Stimulated activated CD4-positive, alpha-beta T cell treated with anti-CD3 and anti-CD28 coated beads, Interleukin-1b, Interleukin-23, amount 100 ng/mL, for 48 hours (primary cell): ENCODE measurements around the gene KIAA0930.
"Not testable (repeated sequence)": the region's sequence is repeated elsewhere in the genome, so short reads cannot be mapped to it uniquely, and the experiment has no call there.

Experiments used
- DNase-seq: peaks from one replicate; pipeline ENCODE4 v3.0.0-alpha.2; 2020

KIAA0930 gene

DNA sequence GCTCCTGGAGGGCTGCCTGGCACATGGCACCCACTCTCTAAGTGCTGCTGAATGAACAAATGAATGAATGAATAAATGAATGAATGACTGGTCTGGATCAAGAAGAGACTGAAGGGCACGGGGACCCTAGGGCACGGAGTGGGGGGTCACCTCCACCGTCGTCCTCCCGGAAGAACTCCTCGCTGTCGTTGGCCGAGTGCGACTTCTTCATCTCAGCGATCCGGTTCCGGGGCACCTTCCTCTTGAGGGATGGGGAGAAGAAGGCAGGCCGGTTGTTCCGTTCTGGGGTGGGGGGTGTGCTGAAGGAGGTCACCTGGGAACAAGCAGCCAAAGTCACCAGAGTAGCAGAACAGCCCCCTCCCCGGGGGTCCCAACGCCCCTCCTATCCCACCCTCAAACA, 41.0 kb downstream of the KIAA0930 start:
- DNase-seq = no peak

DNA sequence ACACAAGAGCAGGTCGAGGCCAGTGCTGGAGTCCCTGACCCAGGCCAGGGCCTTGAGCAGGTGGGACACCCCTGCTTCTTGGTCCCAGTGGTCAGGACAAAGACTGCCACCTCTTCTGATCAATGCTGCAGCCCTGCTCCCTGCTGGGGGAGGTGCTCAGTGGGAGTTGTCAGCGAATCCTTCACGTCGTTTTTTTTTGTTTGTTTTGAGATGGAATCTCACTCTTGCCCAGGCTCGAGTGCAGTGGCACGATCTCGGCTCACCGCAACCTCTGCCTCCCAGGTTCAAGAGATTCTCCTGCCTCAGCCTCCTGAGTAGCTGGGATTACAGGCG, 42.3 kb downstream of the KIAA0930 start:
- DNase-seq = no peak

DNA sequence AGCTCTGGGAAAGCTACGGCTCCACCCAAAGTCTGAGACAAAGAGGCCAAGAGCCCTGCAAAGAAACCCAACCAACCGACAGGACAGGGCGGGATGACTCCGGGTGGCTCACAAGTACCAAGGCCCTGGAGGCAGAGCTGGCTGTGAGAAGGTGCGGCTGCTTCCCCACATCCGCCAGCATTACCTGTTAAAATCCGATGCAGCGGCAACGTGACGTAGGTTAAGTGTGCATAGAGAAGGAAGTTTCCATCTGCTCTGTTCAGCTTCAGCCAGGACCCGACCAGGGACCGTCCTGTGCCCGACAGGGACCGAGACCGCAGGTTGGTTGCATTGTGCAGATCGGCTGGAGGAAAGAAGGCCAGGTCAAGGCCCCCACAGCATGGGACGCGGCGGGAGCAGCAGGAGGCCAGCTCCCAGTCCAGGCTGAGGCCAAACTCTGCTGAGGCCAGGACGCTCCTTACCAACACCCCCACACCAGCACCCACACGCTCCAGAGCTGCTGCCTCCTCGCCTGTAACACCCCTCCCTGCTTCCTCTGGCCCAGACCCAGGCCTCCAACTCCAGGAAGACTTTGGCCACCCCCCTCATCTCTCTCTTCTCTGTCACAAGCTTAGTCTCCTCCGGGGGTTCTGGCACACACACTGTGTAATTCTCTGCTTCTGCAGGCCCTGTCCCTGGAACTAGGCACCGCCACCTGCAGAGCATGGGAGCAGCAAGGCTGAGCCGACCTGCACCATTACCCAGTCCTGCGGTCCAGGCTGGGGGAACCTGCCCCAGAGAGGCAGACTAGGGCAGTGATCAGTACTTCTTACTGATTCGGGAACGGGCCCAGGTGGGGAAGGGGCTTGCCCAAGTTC, 42.9 kb downstream of the KIAA0930 start:
- DNase-seq = no peak

DNA sequence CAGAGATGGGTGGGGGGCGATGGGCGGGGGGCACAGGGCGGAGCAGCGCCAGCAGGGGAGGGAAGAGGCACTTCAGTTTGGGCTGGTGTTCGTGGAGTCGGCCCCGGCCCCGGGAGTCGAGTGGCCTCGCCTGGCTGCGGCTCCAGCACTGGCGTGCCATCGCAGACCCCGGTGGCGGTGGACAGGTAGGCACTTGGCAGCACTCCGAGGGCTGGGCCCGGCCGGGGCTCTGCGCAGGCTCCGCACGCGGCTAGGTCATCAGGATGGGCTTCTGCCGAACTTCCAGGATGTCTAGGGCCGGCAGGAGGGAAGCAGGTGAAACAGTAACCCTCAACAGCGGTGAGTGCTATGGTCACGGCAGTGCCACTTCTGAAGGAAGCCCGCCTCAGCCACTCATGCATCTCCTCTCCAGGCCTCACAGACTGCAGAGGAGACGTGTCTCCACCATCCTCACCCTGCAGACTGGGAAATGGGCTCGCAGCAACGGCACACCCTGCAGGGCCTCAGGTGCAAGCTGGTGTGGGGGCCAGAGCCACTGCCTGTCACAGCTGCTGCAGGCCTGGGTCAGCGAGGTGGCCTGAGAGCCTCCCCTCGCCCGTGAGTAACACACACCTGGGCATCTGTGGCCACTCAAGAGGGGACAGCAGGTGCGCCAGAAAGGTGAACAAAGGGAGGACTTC, 43.6 kb downstream of the KIAA0930 start:
- DNase-seq = no peak

DNA sequence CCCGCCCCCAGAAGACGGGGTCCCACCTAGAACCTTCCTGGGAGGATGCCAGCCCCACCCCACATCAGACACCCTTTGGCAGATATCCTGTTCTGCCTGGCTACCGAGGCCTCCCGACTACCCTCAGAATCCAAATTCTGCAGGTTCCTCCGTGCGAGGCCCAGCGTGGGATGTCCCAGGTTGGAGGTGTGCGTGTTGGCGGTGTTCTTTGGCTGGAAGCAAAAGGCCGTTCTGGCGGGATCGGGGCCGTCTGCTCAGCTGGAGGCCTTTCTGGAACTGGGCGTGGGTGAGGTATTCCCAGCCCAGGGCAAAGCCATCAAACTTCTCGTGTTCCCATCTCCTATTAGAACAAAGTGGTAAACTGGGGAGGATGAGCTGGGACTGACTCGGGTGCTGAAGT, 44.4 kb downstream of the KIAA0930 start:
- DNase-seq = no peak

DNA sequence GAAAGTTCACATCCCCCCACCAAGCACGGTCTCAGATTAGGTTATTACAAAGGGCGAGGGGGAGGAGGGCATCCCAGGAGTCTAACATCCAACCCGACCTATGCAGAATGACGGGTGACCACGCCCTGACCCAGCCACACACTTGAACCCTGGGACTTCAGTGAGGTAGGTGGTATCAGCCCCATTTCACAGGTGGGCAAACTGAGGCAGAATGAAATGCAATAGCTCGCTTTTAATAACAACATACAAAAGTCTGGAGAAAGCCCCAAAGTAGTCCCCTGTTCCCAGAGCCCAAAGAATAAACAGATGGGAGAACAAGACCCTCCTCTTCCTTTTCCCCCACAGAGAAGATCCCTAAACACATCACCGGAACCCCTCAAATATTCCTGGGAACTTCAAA, 45.1 kb downstream of the KIAA0930 start:
- DNase-seq = no peak

DNA sequence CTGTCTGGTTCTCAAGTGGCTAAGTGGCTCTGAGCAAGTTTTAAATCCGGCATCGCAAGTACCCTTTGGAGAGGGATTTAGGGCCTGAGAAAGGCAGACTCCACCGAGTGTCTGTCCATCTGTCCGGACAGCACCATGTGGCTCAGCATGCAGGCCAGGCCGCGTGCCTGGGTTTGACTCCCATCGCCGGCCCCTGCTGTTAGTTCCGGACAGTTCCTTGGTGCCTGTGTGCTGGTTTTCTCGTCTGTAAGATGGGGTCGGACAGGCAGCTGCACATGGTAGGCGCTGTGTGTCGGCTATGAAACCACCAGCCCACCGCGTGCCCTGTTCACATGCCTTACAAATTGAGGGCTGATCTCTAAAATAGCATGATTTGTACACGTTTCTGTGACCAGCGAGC, 46.0 kb downstream of the KIAA0930 start:
- no peak for DNase-seq

DNA sequence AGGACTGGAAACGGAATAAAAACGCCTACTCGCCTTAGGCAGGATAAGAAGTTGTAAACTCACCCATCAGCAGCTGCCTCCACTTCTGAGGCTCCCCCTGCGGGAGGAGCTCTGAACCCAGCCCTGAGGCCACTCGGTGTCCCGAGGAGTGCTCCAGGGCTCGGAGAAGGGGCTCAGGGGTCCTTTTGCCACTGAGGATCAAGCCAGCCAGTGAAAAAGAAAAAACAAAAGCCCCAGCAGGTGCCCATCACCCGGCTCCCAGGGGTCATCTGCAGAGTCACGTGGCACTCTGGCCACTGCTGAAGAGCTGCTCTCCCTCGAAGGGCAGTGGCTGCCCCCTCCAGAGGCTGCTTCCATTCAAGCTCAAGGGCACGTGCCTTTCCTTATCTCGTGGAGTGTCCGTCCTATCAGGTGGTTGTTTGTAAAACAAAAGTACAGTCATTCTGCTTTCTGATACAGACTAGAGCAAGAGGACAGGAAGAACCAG, 48.0 kb downstream of the KIAA0930 start:
- no peak for DNase-seq

DNA sequence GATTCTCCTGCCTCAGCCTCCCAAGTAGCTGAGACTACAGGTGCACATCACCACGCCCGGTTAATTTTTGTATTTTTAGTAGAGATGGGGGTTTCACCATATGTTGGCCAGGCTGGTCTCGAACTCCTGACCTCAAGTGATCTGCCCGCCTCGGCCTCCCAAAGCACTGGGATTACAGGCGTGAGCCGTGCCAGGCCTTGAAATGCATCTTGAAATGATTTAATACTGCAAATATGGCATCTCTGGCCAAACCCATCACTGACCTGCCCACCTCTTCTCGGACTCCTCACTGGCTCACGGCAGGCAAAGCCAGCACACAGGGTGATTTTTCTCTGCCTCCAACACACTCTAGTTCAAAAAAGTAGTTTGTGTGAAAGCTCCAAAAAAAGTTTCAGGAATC, 48.9 kb downstream of the KIAA0930 start:
- not testable (repeated sequence) for DNase-seq

DNA sequence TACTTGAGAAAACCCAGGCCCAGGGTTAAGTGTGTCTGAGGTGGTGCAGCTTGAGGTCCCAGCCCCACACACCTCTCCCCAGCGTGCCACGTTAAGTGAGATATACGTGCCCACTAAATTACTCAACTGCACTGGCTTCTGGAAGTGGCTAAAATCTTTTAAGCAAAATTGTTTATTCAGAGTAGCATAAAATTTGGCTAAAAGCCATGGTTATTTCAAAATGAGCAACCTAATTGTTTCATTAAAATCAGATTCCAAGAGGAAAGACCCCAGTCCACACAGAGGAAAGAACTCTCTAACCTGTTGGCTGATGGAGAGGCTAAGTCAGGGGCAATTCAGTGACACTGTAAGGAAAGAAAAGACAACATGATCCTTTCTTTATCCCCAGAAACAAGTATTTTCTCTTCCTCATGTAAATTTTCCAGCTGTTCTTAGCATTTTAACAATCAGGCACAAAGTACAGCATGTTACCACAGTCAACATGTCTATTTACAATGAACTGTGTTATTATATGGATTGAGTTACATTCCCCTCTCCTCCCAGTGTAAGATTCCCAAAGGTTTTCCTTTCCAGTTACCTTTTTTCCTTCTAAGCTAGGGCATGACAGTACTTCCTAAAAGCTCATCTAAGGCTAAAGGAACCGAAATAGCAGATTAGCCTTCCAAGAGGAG, 50.4 kb downstream of the KIAA0930 start:
- DNase-seq = no peak

DNA sequence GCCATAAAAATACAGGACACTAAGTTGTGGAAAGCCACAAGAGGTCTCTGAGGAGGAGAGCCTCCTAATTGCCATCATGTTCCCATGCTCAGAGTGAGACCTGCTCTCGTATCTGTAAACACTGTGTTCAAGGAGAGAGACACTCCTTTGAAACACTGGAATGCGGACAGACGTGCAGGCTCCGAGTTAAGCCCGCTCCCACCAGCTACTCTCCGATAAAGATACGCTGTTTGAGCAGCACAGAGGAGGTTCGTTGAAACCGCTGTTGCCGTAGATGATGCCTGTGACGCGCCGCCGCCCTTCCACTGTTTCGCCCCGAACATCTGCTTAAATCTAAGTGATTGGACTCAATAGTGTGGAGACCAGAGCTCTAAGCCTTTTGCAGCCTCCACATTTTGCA, 51.9 kb downstream of the KIAA0930 start:
- no peak for DNase-seq

DNA sequence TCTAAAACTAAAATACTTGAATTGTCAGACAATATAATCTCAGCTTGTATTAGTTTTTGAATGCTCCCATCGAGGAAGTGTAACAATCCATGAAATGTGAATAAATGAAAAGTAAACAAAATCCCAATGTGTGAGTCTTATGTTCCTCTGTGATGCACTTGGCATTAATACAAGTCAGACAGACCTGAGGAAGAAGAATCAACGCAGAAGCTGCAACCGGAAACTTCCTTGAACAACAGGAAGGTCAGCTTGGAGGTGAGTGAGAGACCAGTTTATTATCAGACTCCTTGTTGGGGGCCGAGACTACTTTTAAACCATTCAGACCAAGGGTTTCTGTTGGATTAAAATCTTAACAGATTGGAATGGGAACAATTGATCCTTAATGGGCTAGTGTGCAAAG, 52.8 kb downstream of the KIAA0930 start:
- DNase-seq = no peak

DNA sequence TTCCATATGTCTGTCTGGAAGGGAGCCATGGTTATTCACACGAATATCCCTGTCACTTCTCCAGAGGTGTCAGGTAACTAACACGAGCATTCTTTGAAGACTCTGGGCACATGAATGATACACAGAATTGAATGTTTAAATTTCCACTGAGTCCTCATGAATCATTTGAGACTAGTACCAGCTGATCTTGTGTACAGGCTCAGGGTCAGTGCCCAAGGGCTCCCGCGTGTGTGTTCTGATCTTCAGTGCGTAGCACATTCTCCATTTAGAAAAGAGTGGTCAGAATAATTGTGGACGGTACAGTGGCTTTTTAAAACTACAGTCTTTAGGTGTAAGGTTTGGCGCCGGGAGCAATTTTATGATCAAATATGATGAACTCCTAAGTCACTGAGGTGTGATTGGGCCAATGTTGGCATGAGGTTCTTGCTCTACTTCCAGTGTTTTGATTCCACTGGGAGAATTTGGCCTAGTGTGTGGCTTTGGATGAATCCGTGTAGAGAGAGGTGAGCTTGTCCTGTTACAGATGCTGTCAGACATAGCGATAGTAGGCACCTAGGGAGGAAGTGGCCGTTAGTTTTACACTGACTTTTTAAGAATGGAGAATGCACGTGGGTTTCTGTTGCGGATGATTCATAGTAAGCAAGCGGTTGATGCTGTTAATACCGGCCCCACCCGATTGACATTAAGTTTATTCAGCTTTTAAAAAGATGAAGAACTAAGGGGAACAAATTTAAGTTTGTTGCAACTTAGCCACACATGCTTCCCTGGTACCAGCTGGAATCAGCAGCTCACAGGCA, 54.8 kb downstream of the KIAA0930 start:
- DNase-seq = no peak

DNA sequence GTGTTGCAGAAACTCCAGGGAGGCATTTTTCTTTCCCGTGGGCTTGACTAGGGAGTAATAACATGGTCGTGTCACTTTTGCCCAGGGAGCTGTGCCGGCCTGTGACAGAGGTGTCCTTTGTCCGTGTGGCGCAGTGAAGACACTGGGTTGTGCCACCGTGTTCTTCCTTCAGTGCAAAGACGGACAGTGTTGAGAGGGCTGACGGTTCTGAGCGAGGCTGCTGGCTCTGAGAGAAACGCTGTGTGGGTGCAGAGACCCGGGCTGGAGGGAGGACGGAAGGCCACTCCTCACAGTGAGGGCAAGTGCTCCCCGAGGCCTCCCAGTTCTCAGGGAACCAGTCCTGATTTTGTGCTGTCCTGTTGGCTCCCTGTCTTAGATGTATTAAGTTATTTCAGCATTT, 56.7 kb downstream of the KIAA0930 start:
- DNase-seq = no peak

DNA sequence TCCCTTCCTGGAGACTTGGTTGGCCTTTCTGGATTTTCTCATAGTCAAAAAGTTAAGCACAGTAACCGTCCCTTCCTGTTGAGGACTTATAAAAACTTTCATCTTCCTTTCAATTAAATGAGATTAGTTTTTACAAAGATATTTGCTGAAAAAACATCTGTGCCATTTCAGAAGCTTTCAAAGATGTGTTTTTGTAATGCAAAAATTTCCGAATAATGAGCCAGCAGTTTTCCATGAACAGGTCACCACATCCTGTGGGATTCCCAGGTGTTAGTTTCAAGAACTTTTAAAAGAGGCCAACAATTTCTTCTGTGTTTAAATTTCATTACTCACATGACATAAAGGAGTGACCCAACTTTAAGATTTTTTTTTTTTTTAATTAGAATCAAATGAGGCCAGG, 58.9 kb downstream of the KIAA0930 start:
- no peak for DNase-seq

DNA sequence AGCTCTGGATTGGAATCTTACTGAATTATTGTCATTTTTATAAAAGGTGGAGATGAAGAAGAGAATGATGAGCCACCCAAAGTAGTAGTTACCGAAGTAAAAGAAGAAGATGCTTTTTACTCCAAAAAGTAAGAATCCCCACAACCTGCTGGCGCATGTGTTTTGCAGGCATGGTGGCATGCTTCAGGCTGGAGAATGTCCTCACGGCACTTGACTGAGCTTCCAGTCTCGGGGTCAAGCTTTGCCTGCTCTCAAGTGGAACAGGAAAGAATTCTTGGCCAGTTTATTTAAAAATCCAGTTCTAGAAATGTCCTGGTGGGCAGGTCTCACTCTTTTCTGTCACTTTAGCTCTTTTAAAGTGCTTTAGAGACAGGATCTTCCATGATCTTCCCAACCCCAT, 59.5 kb downstream of the KIAA0930 start:
- DNase-seq = no peak

DNA sequence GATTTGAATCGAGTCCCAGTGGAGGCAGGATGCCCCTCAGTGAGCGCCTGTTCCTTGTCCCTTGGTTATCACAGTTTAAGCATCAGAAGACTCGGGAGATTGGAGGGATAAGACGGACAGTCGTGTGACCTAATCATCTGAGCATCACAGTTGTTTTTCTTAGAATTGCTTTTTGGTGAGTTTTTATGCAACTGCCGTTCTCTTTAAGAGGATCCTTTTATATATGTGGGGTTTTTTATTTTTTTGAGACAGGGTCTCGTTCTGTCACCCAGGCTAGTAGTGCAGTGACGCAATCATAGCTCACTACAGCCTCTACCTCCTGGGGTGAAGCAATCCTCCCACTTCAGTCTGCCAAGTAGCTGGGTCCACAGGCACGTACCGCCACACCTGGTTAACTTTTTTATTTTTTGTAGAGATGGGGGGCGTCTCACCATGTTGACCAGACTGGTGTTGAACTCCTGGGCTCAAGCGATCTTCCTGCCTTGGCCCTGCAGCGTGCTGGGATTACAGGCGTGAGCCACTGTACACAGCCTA, 60.5 kb downstream of the KIAA0930 start:
- DNase-seq = no peak

DNA sequence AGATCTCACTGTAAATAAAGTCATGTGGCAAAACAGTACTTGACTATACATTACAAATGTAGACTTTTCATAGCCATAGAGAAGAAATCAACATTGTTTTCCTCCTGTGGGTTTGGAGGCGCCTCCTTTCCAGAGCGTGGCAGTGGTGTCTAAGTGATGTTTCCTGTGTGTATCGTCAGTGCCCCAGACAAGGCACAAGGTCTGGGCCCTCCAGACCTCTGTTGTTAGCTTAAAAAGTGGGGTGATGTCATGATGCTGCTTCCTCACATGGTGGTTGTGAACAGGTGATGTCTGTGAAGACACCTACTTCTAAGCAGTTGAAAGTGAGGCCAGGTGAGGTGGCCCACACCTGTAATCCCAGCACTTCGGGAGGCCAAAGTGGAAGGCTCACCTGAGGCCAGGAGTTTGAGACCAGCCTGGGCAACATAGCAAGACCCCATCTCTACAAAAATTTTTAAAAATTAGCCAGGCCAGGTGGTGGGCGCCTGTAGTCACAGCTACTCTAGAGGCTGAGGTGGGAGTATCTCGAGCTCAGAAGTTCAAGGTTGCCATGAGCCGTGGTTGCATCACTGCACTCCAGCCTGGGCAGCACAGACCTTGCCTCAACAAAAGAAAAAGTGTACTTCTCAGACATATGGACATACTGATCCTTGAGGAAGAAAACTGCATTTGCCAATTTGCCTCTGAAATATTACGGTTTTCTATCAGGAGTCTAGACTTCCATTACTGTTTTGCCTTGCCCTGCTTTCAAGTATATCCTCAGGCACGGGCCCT, 61.2 kb downstream of the KIAA0930 start:
- DNase-seq = no peak

DNA sequence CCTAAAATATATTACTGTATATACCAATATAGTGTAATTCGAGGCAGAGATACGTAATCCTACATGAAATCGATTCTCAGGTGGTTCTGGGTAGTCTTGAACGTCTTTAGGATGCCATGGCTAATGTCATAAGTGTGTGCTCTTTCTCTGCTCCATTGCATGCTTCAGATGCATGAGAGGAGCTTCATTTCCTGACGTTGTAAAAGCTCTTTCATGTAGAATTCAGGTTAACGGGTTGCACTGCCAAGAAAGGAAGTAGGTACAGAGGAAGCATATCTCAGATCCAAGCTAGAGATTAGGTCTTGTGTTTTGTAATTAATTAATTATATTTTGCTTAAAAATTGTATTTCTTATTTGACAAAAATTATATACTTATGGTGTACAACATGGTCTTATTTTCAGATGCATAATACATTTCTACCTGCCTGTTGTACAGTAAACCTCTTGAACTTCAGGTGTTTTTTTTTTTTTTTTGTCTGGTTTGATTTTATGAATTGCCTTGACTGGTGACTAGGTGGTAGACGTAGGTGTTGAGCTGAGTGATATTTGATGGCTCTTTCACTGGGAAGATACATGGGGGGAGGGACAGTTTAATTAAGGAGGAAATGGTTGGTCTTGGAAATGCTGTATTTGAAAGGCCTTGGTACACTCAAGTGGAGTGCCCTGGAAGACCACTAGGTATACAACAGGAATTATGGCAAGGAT, 67.7 kb downstream of the KIAA0930 start:
- no peak for DNase-seq

DNA sequence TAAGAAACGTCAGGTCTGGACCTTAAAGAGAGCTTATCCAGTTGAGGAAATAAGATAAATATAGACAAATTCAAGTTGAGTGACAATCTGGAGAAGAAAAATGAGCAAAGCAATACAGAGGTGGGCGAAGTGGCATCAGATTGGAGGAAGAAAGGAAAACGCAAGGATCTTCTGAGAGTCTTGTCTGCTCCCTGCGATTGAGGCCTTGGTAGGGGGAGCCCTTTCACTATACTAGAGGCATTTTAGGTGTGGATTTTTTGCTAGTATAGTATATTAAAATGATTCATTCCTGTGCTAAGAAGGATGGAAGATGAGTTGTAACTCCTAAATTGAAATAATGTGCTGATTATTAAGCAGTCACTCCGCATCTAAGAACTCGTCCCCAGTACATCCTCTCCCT, 68.9 kb downstream of the KIAA0930 start:
- DNase-seq = no peak
